NCI-H82 treated with DMSO at 0.1 percent for 48 hours (cell line): ENCODE measurements around the gene GJB6.

Experiments used
- DNase-seq: peaks from one replicate; lab custom pipeline; 2025; ENCODE audit not compliant: unreplicated experiment; lab: John Stamatoyannopoulos, UW

Gene GJB6

DNA sequence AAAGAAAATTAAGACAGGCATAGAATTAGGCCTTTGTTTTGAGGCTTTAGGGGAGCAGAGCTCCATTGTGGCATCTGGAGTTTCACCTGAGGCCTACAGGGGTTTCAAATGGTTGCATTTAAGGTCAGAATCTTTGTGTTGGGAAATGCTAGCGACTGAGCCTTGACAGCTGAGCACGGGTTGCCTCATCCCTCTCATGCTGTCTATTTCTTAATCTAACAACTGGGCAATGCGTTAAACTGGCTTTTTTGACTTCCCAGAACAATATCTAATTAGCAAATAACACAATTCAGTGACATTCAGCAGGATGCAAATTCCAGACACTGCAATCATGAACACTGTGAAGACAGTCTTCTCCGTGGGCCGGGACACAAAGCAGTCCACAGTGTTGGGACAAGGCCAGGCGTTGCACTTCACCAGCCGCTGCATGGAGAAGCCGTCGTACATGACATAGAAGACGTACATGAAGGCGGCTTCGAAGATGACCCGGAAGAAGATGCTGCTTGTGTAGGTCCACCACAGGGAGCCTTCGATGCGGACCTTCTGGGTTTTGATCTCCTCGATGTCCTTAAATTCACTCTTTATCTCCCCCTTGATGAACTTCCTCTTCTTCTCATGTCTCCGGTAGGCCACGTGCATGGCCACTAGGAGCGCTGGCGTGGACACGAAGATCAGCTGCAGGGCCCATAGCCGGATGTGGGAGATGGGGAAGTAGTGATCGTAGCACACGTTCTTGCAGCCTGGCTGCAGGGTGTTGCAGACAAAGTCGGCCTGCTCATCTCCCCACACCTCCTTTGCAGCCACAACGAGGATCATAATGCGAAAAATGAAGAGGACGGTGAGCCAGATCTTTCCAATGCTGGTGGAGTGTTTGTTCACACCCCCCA, 43.2 kb downstream of the GJB6 start:
- DNase-seq: no peak

DNA sequence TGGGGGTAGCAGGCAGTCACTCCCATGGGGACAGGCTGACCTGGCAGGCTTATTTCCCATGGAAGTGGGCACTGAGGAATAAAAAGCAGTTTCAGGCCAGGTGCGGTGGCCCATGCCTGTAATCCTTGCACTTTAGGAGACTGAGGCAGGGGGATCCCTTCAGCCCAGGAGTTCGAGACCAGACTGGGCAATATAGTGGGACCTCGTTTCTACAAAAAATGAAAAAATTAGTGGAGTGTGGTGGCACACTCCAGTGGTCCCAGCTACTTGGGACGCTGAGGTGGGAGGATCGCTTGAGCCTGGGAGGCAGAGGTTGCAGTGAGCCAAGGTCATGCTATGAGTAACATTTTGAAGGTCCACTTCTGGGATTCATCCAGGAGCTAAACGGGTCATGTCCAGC, 45.3 kb downstream of the GJB6 start:
- no peak for DNase-seq

DNA sequence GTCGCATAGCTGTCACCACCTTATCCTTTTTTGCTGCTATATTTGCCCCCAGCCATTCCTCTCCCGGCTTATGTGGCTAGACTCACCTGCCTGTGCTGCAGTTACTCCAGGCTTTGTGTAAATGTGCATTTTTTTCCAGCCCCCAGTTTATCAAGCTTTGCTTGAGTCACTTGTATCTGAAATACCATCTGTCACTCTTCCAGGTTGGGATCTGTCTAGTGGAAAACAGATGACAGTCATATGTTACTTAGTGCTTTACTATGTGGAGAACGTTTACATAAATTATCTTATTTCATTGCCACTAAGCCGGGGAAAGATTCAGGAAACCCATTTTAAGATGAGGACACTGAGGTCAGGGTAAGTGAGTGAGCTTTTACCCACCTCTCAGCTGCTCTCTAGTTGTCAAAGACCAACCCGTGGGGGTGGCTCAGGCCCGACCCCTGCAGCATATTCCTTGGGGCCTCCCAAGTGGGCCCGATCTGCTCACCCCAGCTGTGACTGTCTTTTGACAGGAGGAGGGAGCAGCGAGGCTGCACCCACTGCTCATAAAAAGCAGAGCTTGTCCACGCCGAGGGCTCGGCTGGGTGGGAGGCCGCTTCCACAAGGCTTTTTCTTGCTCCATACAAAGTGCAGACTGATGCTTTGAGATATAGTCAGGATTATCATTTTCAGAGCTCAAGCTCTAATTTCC, 46.6 kb downstream of the GJB6 start:
- DNase-seq: no peak

DNA sequence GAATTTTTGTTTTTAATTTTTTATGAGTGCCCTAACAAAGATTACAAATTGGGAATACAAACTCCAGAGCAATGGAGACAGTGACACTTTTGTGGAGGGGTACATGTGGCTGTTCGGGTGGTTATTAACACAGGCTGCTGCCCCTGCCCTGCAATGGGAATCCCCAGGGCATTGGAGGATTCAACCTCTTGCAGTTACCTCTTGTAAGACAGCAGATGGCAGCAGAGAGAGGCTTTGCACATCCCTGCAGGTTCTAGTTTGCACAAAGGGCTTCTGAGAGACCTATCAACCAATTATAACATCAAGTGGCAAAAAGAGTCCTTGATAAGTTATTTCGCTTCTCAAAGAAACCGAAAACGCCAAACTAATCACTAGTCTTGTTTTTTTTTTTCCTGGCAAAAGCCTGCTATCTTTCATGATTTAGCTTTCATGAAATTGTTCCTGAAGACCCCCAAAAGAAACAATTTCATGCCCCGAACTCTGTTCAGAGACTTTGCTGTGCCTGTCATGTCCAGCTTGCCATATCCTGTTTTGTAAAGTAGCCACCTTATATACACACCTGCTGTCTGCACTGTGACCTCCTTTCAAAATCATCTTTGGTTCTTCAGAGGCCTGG, 49.8 kb downstream of the GJB6 start:
- peak; percentile 57 for DNase-seq

DNA sequence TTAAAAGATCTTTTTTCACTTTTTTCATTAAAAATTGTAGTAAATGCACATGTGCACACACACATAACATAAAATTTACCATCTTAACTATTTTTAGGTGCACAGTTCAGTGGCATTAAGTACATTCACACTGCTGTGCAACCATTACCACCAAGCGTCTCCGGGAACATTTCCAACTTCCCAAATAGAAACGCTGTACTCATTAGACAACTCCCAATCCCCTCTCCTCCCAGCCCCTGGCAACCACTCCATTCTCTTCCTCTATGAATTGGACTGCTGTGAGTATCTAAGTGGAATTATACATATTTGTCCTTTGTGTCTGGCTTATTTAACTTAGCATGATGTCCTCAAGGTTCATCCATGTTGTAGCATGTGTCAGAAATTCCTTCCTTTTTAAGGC, 50.9 kb downstream of the GJB6 start:
- no peak for DNase-seq

DNA sequence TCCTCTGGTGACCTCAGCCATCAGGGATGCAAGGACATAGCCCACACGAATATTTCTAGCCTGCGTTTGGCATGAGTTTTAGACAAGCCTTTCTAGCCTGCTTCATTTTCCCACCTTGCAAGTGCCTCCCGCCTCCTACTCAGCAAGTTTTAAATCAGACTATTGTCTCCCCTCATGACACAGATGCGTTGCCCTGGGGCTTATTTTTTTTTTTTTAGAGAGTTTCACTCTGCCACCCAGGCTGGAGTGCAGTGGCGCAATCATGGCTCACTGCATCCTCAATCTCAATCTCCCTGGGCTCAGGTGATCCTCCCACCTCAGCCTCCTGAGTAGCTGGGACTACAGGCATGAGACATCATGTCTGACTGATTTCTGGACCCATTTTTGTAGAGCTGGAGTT, 54.0 kb downstream of the GJB6 start:
- no peak for DNase-seq

DNA sequence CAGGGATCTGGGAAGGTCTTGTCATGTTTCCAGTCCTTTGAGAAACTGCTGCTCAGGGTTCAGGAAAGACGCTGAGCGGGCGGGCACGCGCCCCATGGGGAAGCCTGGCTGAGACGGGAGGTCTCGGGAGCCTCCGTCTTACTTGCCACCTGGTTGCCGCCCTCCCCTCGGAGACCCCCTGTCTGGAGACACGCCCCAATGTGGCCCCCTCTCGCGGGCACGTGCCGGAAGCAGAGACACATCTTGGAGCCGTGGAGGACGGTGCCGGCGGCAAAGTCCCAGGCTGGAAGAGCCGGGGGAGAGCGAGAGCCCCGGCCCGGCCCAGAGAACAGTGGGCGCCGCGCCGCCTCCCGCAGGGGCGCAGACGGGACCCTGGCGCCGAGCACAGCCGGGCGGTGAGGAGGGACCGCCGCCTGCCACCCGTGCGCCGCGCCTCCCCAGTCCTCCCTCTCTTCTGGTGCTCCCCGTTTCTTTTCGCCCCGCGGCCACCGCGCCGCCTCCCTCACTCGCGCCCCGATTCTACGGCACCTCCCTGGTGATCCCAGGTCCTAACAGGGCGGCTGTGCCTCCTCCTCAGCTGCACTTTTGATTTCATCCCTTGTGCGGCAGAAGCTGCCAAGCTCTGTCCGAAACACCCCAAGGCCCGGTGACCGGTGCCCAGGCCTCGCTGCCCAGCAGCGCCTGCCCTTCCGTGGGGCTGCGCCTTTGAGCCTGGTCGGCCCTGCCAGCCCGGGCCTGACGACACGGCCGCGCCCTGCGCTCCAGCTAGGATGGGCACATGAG, 54.9 kb downstream of the GJB6 start:
- no peak for DNase-seq

DNA sequence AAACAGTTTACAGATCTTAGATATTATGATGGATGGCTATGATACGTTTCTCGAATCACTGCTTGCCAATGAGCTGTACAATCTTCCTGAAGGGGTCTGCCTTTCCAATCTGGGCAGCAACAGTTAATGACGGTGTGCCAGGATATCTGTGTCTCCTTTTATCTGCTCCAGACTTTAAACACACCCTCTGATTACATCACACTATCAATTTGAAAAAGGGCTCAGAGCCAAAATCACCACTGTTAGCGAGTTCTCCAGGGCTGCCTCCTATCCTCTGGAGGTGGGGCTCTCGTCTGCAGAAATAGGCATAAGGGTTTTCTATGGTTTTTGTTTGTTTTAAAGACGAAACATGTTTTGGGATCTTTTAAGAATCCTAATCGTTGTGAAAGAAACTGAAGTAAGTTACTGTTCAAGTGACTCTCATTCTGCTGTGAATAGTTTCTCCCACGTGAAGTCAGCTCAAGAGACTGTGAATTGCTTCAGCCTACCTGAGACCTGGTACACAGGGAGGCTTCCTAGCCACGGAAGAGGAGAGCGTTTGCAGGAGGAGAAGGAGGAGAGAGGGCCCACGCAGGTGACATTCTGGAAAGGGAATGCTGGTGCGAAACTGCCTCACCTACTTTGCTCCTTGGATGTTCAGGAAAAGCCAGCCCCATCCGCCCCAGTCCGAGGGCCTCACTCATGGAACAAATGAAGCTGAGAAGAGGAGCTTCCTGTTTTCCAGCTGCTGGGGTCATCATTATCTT, 56.0 kb downstream of the GJB6 start:
- DNase-seq: no peak

DNA sequence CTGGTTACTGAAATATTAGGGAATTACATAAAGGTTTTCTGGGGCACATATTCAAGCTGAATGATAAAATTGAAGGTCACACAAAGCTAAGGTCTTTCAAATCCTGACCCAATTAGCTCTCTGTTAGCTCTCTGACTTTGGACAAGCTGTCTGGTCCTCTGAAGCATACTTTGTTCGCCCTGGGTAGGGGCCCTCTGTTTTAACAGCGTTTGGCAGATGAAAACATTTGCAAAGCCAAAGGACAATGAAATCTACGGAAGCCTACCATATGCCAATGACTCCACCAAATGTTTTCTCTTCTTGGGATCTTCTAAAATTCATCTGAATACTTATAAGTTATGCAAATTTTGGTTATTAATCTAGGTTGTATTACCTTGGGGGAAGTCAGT, 56.7 kb downstream of the GJB6 start:
- DNase-seq: no peak

DNA sequence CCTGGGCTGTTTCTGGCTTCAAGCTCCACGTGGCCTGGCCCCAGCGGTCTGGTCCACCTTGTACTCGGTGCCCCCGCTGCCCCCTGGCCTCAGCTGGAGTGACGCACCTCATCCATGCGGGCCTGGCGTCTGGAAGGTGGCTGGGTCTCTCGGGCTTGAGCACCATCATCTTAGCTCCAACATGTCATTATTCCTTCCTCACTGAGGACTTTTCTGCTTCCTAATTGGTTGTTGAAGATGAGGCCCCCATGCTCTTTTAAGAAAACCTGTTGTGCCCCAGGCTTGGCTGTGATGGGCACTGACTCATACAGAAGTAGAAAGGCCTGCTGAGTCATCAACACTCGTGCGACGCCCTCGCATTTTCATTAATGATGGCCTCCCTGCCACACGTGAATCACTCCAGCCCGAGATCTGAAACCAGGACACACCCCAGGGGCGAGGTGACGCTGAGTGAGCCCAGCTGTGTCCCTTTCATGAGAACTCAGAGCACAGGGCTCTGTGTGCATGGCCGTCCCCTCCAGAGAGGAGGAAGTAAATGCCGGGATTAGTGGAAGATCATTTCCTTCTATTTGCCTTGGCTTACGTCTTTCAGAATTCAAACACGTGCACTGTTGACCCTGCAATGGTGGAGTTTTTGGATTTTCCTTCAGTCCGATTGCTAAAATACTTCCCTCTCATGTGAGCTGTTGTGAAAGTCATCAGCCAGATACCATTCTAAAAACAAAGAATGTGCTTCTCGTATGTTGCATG, 57.3 kb downstream of the GJB6 start:
- no peak for DNase-seq

DNA sequence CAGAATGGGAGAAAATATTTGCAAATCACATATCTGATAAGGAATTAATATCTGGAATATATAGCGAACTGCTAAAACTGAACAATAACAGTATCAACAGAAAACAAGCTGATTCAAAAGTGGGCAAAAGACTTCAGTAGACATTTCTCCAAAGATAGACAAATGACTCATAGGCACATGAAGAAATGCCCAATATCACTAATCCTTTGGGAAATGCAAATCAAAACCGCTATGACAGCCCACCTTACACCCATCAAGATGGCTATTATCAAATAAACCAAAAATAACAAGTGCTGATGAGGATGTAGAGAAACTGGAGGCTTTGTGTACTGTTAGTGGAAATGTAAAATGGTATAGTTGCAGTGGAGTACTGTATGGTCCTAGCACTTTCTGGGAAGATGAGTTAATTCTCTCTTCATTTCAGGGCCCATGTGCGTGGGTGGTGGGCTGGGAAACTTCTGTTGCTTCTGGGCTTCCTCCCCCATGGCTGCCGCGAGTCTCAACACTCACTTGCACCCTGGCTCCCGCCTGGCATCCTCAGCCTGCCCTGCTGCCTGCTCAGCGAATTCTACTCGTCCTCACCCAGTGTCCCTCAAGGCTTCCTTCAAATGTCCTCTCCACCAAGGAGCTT, 58.9 kb downstream of the GJB6 start:
- no peak for DNase-seq
